IPS-20b (cell line): ENCODE data around the gene PGBD4.

Experiments used
- H3K27ac ChIP-seq: one replicate; pipeline ENCODE4 v1.5.1; 2013; ENCODE audit warnings: low read length
- H3K27me3 ChIP-seq: 2 replicates; pipeline ENCODE4 v1.6.1; 2013; ENCODE audit warnings: mild to moderate bottlenecking, low read length, inconsistent platforms; ENCODE audit not compliant: insufficient read depth
- H3K36me3 ChIP-seq: 2 replicates; pipeline ENCODE4 v1.6.1; 2013; ENCODE audit warnings: low read depth, mild to moderate bottlenecking, inconsistent platforms, low read length, moderate library complexity; ENCODE audit not compliant: insufficient read depth
- H3K4me1 ChIP-seq: 2 replicates; pipeline ENCODE4 v1.6.1; 2013; ENCODE audit warnings: mild to moderate bottlenecking, control low read depth, inconsistent platforms, low read length, moderate library complexity; ENCODE audit not compliant: insufficient read depth
- H3K4me3 ChIP-seq: 2 replicates; pipeline ENCODE4 v1.5.1; 2013; ENCODE audit warnings: mild to moderate bottlenecking, low read length, inconsistent platforms
- H3K9ac ChIP-seq: 2 replicates; pipeline ENCODE4 v1.6.1; 2013; ENCODE audit warnings: low read depth, mild to moderate bottlenecking, inconsistent platforms, low read length, moderate library complexity
- H3K9me3 ChIP-seq: 2 replicates; pipeline ENCODE4 v1.6.1; 2013; ENCODE audit warnings: mild to moderate bottlenecking, low read depth, low read length, inconsistent platforms; ENCODE audit not compliant: insufficient read depth

The PGBD4 gene

GRCh38 chr15:34154725-34155204, 52.9 kb downstream of the PGBD4 start:
- Histone ChIP-seq H3K27me3 (no peaks in the 10 kb centered on the region), H3K9ac (no peak overlapping the region), H3K27ac (no peak overlapping the region), H3K4me1 (no peaks in the 10 kb centered on the region), H3K36me3 (peaks cover 80% of the 10 kb centered on the region), H3K9me3 (peaks cover 32% of the 10 kb centered on the region), H3K4me3 (no peak overlapping the region)

DNA sequence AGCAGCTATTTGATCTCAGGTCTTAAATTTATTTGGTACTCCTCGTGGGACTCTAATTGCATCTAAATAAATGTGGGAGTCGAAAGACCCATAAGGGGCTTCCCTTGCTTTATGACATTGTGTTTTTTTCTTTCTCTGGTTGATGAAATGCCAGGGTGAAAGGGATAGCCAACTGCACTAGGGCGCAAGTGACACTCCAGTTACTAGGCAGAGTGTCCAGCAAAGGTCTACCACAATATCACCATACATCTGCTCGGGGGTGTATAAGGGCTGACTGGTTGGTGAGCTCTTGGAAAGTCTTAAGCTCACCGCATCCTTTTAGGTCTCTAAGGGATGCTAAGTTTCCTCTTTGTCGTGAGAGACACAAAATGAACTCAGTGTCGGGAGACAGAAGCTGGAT, 54.0 kb downstream of the PGBD4 start:
- Histone ChIP-seq H3K4me3 (no peak overlapping the region), H3K4me1 (no peaks in the 10 kb centered on the region), H3K36me3 (peaks cover 79% of the 10 kb centered on the region), H3K9me3 (peaks cover 37% of the 10 kb centered on the region), H3K27ac (no peak overlapping the region), H3K9ac (no peak overlapping the region), H3K27me3 (no peaks in the 10 kb centered on the region)
